Erythroblast (primary cell): ENCODE data around the gene GNS.

Source experiments
- GATA1 ChIP-seq: IDR thresholded peaks from 2 replicates; pipeline ENCODE4 v1.6.1; 2011; ENCODE audit warnings: low read depth, mild to moderate bottlenecking, control low read depth, low read length, moderate library complexity
- POLR2A ChIP-seq: IDR thresholded peaks from 2 replicates; pipeline ENCODE4 v1.6.1; 2011; ENCODE audit warnings: mild to moderate bottlenecking, low read length

GRCh38 chr12:64687816-64688215, 71.4 kb downstream of the GNS start:
- TF ChIP-seq GATA1 (no peak), POLR2A (no peak)
